AG10803 (cell line): ENCODE measurements around the gene EHD4.

Experiments
- DNase-seq: peaks from one replicate; pipeline ENCODE4 v3.0.0; 2010; ENCODE audit warnings: low read depth
- H3K4me3 ChIP-seq: 2 replicates; pipeline ENCODE4 v1.5.1; 2011; ENCODE audit warnings: mild to moderate bottlenecking, low read length, control low read depth
- TF ChIP-seq, protein P1 (sequence below): conservative IDR thresholded peaks from 2 replicates; pipeline ENCODE4 v1.5.1; 2011; ENCODE audit warnings: mild to moderate bottlenecking, low read length, control low read depth, inconsistent platforms

The EHD4 gene

DNA sequence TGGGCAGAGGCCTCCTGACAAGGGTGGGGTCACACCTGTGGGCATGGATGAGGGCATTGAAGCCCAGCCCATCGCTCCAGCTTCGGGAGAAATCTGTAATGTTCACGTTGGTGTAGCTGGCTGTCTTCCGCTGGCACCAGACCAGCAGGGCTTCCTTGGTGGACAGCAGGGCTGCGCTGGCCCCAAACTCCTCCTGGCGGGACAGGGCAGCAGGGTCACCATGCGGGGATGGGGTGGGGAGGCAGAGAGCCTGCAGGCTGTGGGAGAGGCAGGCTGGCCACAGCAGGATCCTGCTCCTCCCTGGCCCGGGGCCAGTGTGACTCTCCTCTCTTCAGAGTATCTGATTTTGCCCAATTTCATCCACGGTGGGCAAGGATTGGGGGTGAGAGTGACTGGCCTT is 84.5 kb downstream of the EHD4 start:
- TF ChIP-seq, protein P1, sequence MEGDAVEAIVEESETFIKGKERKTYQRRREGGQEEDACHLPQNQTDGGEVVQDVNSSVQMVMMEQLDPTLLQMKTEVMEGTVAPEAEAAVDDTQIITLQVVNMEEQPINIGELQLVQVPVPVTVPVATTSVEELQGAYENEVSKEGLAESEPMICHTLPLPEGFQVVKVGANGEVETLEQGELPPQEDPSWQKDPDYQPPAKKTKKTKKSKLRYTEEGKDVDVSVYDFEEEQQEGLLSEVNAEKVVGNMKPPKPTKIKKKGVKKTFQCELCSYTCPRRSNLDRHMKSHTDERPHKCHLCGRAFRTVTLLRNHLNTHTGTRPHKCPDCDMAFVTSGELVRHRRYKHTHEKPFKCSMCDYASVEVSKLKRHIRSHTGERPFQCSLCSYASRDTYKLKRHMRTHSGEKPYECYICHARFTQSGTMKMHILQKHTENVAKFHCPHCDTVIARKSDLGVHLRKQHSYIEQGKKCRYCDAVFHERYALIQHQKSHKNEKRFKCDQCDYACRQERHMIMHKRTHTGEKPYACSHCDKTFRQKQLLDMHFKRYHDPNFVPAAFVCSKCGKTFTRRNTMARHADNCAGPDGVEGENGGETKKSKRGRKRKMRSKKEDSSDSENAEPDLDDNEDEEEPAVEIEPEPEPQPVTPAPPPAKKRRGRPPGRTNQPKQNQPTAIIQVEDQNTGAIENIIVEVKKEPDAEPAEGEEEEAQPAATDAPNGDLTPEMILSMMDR, result no peak
- DNase-seq, result no peak
- H3K4me3 ChIP-seq, result no peak overlapping the region

DNA sequence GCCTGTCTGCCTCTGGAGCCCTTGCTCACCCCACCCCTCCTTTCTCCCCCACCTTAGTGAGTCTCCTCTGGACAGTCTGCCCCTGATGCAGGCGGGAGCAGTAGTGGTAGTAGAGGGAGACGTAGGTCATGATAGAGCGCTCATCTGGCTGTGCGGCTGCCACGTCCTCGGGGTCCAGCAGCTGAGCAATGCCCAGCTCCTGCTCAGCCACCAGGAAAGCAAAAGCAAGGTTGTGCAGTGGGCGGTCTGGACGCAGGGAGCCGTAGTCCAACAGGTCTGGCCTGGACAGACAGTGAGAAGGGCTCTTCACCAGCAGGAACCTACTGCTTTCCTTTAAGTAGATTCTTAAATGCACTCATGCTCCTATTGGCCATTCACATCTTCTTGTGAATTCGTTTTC is 85.2 kb downstream of the EHD4 start:
- no peak overlapping the region for H3K4me3 ChIP-seq
- DNase-seq, result no peak
- TF ChIP-seq, protein P1, result no peak

DNA sequence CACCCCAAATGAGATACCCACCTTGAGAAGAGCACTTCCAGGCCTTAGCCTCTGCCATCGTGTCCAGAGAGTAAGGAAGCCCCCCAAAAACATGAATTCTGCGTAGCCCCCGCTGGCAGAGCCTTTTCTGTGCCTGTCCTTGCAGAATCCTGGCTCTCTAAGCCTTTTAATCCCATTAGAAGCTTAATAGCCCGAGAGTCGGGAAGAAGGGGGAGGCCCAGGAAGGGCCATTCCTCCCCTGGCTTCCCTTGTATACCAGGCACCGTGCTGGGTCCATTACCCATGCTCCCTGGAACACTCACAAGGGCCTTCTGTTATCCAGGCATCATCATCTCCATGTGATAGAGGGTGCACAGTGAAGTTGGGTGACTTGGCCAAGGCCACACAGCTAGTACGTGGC is 85.6 kb downstream of the EHD4 start:
- no peak overlapping the region for H3K4me3 ChIP-seq
- TF ChIP-seq, protein P1, result no peak
- no peak for DNase-seq

DNA sequence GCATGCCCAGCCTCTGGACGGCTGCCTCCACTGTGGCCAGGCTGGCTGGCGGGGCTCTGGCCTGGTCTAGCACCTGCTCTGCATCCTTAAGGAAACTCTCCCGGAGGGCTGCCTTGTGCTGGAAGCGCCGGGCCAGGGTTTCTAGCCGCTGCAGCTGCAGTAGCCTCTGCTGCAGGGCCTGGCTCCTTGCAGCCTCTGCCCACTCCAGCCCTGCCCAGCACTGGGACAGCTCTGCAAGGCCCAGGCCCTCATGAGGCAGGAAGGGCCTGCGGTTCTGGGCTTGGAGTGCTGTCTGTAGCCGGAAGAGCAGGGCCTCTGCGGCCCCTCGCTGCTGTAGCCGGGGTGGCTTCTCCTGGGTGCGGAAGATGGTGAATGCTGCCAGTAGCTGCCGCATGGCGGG is 86.5 kb downstream of the EHD4 start:
- TF ChIP-seq, protein P1, result no peak
- no peak overlapping the region for H3K4me3 ChIP-seq
- DNase-seq, result no peak

DNA sequence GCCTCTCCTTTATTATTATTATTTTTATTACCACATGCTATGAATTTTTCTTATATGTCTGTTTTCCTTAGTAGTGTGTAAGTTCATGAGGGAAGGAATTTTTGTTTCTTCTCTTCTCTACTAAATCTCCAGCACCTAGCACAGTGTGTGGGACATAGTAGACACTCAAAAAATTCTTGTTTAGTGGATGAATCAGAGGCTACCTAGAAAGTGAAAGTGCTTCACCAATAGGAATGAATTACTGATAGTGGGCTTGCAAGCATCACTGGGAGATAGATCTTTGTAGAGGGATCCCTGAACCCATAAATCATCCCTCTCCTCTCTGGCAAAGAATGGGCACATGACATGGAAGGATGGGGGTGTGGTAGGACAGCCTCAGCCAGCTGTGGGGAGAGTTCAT is 87.0 kb downstream of the EHD4 start:
- TF ChIP-seq, protein P1, result no peak
- no peak overlapping the region for H3K4me3 ChIP-seq
- no peak for DNase-seq

DNA sequence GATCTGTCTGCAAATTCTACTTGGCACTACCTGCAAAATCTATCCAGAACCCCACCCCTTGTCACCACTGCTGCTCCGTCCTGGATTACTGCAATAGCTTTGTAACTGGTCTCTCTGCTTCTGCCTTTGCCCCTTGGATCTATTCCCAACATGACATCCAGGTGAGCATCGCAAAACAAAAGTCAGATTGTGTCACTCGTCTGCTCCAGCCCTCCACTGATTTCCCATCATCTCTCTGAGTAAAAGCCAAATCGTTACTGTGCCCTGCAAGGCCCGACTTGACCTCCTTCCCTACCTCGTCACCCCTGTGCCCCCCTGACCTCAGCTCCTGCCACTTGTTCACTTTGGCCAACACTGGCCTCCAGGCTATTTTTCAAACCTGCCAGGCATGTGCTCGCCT is 87.9 kb downstream of the EHD4 start:
- no peak overlapping the region for H3K4me3 ChIP-seq
- TF ChIP-seq, protein P1, result no peak
- no peak for DNase-seq

DNA sequence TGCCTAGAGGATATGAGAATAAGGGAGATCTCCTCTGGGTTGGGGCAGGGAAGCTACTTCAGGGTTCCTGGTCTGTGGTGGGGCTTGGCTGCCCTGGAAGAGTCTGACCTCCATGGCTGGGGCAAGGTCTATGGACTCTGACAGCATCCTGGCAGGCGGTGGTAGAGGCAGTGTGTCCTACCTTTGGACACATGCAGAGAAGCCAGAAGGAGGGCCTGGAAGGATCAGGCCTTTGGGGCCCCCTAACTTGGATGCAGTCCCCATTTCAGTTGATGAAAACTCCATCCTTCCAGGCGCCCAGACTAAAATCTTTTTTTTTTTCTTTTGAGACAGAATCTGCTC is 88.9 kb downstream of the EHD4 start:
- DNase-seq, result no peak
- H3K4me3 ChIP-seq, result no peak overlapping the region
- TF ChIP-seq, protein P1, result no peak
